GM23338 (cell line): ENCODE measurements around the gene TOP1. TPM values are rescaled to one million over a fixed set of nuclear protein-coding genes. Genes with fewer than 3 reads are reported as not detected.
A peak's percentile ranks its signal among the peaks of the same experiment; 100 is the strongest.

Experiments
- ATAC-seq: fragments of 200-7000 bp; cut with Tn5 transposase; 3 replicates; pipeline ENCODE4 v1.9.1; 2020
- DNase-seq: peaks from one replicate; pipeline ENCODE4 v3.0.0-alpha.2; 2015; ENCODE audit warnings: low spot score
- H2AFZ ChIP-seq: fragments of 200-600 bp; sonication (generic); 2 replicates; pipeline ENCODE4 v1.8.0; 2016; ENCODE audit warnings: antibody characterized with exemption, mild to moderate bottlenecking, moderate library complexity
- H3F3A ChIP-seq: fragments of 200-600 bp; sonication (generic); replicated peaks from 2 replicates; pipeline ENCODE4 v1.8.0; 2017; ENCODE audit warnings: antibody characterized with exemption, mixed run types, low read depth
- H3K27ac ChIP-seq: fragments of 200-600 bp; sonication (generic); 2 replicates; pipeline ENCODE4 v1.6.1; 2016; ENCODE audit warnings: low read depth
- H3K27me3 ChIP-seq: fragments of 200-600 bp; sonication (generic); 2 replicates; pipeline ENCODE4 v1.8.0; 2016; ENCODE audit warnings: mild to moderate bottlenecking, mixed run types, moderate library complexity; ENCODE audit not compliant: insufficient read depth
- H3K36me3 ChIP-seq: fragments of 200-600 bp; sonication (generic); 2 replicates; pipeline ENCODE4 v1.8.0; 2016; ENCODE audit warnings: mild to moderate bottlenecking; ENCODE audit not compliant: insufficient read depth
- H3K4me1 ChIP-seq: fragments of 200-600 bp; sonication (generic); 2 replicates; pipeline ENCODE4 v1.8.0; 2016; ENCODE audit warnings: mild to moderate bottlenecking, moderate library complexity; ENCODE audit not compliant: insufficient read depth
- H3K4me2 ChIP-seq: fragments of 200-600 bp; sonication (generic); 2 replicates; pipeline ENCODE4 v1.7.1; 2017; ENCODE audit warnings: mixed run types
- H3K4me3 ChIP-seq: fragments of 200-600 bp; sonication (generic); 2 replicates; pipeline ENCODE4 v1.6.1; 2016; ENCODE audit warnings: mixed run types
- H3K79me2 ChIP-seq: fragments of 200-600 bp; sonication (generic); replicated peaks from 2 replicates; pipeline ENCODE4 v1.8.0; 2017; ENCODE audit warnings: mild to moderate bottlenecking; ENCODE audit not compliant: insufficient read depth
- H3K9me2 ChIP-seq: fragments of 200-600 bp; sonication (generic); 2 replicates; pipeline ENCODE4 v1.8.0; 2017; ENCODE audit not compliant: insufficient read depth
- H4K20me1 ChIP-seq: fragments of 200-600 bp; sonication (generic); replicated peaks from 2 replicates; pipeline ENCODE4 v1.8.0; 2017; ENCODE audit warnings: mild to moderate bottlenecking; ENCODE audit not compliant: insufficient read depth
- H3K27ac Mint-ChIP-seq: 2 replicates; pipeline ENCODE4 v1.8.0; 2020; ENCODE audit warnings: inconsistent platforms, mild to moderate bottlenecking, moderate library complexity, mixed read lengths
- H3K27me3 Mint-ChIP-seq: 3 replicates; pipeline ENCODE4 v1.8.0; 2022; ENCODE audit warnings: low read depth, mild to moderate bottlenecking, moderate library complexity, mixed read lengths, inconsistent platforms; ENCODE audit not compliant: insufficient read depth, poor library complexity
- H3K36me3 Mint-ChIP-seq: 3 replicates; pipeline ENCODE4 v1.8.0; 2021; ENCODE audit warnings: low read depth, mild to moderate bottlenecking, inconsistent platforms, moderate library complexity, mixed read lengths
- H3K4me1 Mint-ChIP-seq: 3 replicates; pipeline ENCODE4 v1.8.0; 2020; ENCODE audit warnings: mild to moderate bottlenecking, inconsistent platforms, mixed read lengths
- H3K4me3 Mint-ChIP-seq: 3 replicates; pipeline ENCODE4 v1.8.0; 2021; ENCODE audit warnings: moderate library complexity, mild to moderate bottlenecking, inconsistent platforms, mixed read lengths
- H3K9me3 Mint-ChIP-seq: 3 replicates; pipeline ENCODE4 v1.8.0; 2020; ENCODE audit warnings: moderate library complexity, mild to moderate bottlenecking, inconsistent platforms, mixed read lengths
- CREB1 ChIP-seq: fragments of 250-450 bp; sonication (Bioruptor Pico); IDR thresholded peaks from 2 replicates; pipeline ENCODE4 v1.5.0; 2020; ENCODE audit warnings: low read depth, mild to moderate bottlenecking, moderate library complexity
- CTCF ChIP-seq, 2 experiments: fragments of 200-600 bp in 1 of 2; sonication (generic) in 1 of 2; conservative IDR thresholded peaks; 2 replicates each; pipeline versions ENCODE4 v1.5.1 to v1.6.1; 2016 to 2017; ENCODE audit warnings: antibody characterized with exemption in 2 of 2, low read depth in 2 of 2, mild to moderate bottlenecking in 2 of 2, moderate library complexity in 1 of 2
- ETS1 ChIP-seq: IDR thresholded peaks from 2 replicates; pipeline ENCODE4 v1.6.1; 2016; ENCODE audit warnings: antibody characterized with exemption
- EZH2 ChIP-seq: fragments of 200-600 bp; sonication (generic); IDR thresholded peaks from one replicate; pipeline ENCODE4 v1.8.0; 2017; ENCODE audit warnings: antibody characterized with exemption, mild to moderate bottlenecking, low read depth; ENCODE audit not compliant: unreplicated experiment
- EZH2phosphoT487 ChIP-seq: fragments of 200-600 bp; sonication (generic); IDR thresholded peaks from one replicate; pipeline ENCODE4 v1.8.1; 2018; ENCODE audit warnings: antibody characterized with exemption; ENCODE audit not compliant: unreplicated experiment
- JUNB ChIP-seq: IDR thresholded peaks from one replicate; pipeline ENCODE4 v1.6.1; 2016; ENCODE audit warnings: antibody characterized with exemption; ENCODE audit not compliant: unreplicated experiment
- NANOG ChIP-seq: IDR thresholded peaks from 2 replicates; pipeline ENCODE4 v1.6.1; 2016; ENCODE audit warnings: antibody characterized with exemption, borderline replicate concordance
- POLR2AphosphoS5 ChIP-seq: IDR thresholded peaks from 2 replicates; pipeline ENCODE4 v1.6.1; 2016; ENCODE audit warnings: antibody characterized with exemption, low read depth
- REST ChIP-seq: IDR thresholded peaks from one replicate; pipeline ENCODE4 v1.6.1; 2018; ENCODE audit warnings: antibody characterized with exemption; ENCODE audit not compliant: unreplicated experiment
- STAT1 ChIP-seq: IDR thresholded peaks from one replicate; pipeline ENCODE4 v1.6.1; 2016; ENCODE audit warnings: antibody characterized with exemption; ENCODE audit not compliant: unreplicated experiment
- ZNF114 ChIP-seq: fragments of 250-450 bp; sonication (Bioruptor Pico); IDR thresholded peaks from 2 replicates; pipeline ENCODE4 v1.5.0; 2020; ENCODE audit warnings: mild to moderate bottlenecking, moderate library complexity
- ZNF331 ChIP-seq: fragments of 250-450 bp; sonication (Bioruptor Pico); IDR thresholded peaks from 2 replicates; pipeline ENCODE4 v1.5.0; 2020; ENCODE audit warnings: low read depth, mild to moderate bottlenecking, moderate library complexity
- ZNF462 ChIP-seq: fragments of 250-450 bp; sonication (Bioruptor Pico); IDR thresholded peaks from 2 replicates; pipeline ENCODE4 v1.5.0; 2020; ENCODE audit warnings: mild to moderate bottlenecking, moderate library complexity
- polyA plus RNA-seq: library from polyadenylated mRNA; unstranded; fragments of >200 nt; fragmentation: Nextera tagmentation; extraction: Ambion mirVana; gene quantifications from 2 replicates; pipeline ENCODE4 v1.2.1, GENCODE V29; 2016
- total RNA-seq: library from RNA; depleted of rRNA; stranded (reverse); fragments of >200 nt; shearing (Covaris generic); gene quantifications from 2 replicates; pipeline ENCODE4 v1.2.3, GENCODE V29; 2014

The TOP1 gene
- total and polyA plus RNA-seq, 2 experiments from 2014 or later: 62.4 to 101 TPM

- no peak overlapping the region for H3K4me3 ChIP-seq
- Mint-ChIP-seq H3K36me3 (peaks cover 7% of the 10 kb centered on the region), H3K27ac (peak overlapping the region; percentile 8; the same call in 1 of the 2 replicates), H3K4me3 (no peak overlapping the region), H3K27me3 (peaks cover 1% of the 10 kb centered on the region), H3K4me1 (peaks cover 48% of the 10 kb centered on the region), H3K9me3 (no peaks in the 10 kb centered on the region)
- H3K4me1 ChIP-seq: peaks cover 11% of the 10 kb centered on the region
- H3K4me2 ChIP-seq: no peak overlapping the region
- ATAC-seq (no peak), DNase-seq (no peak)
- H3K36me3 ChIP-seq: no peaks in the 10 kb centered on the region
- TF ChIP-seq STAT1: no peak
- no peak for TF ChIP-seq ZNF331 (CRISPR knock-in tag)
- no peak for TF ChIP-seq ZNF114 (CRISPR knock-in tag)
- TF ChIP-seq EZH2phosphoT487: no peak
- TF ChIP-seq POLR2AphosphoS5: no peak
- TF ChIP-seq CREB1 (CRISPR knock-in tag): no peak
- no peak for TF ChIP-seq ZNF462 (CRISPR knock-in tag)
- TF ChIP-seq CTCF (conservative IDR thresholded peaks at IDR 0.05; ENCODE audit: low read depth in 2 of 2): no peak
- TF ChIP-seq NANOG: no peak
- TF ChIP-seq REST: no peak
- TF ChIP-seq JUNB: no peak
- TF ChIP-seq ETS1: no peak
- no peak for TF ChIP-seq EZH2
- H4K20me1 ChIP-seq: peaks cover 69% of the 10 kb centered on the region
- H3F3A ChIP-seq: no peaks in the 10 kb centered on the region
- H3K27me3 ChIP-seq: no peaks in the 10 kb centered on the region
- no peak overlapping the region for H2AFZ ChIP-seq
- H3K79me2 ChIP-seq: peaks cover 100% of the 10 kb centered on the region
- H3K9me2 ChIP-seq: no peaks in the 10 kb centered on the region
- H3K27ac ChIP-seq: no peak overlapping the region
Observed at GRCh38 chr20:41152108-41152757, 123.6 kb downstream of the TOP1 start.
